Right lobe of liver (tissue), 6 donors: Measurements from ENCODE around the gene FSTL5. TPM values are rescaled to one million over a fixed set of nuclear protein-coding genes. Genes with fewer than 3 reads are reported as not detected.

ENCODE experiments used
- ATAC-seq, 4 donors: fragments of 200-7000 bp; cut with Tn5 transposase; one replicate each; pipeline ENCODE4 v1.9.1; 2020; ENCODE audit warnings: mild to moderate bottlenecking in 4 of 4, moderate library complexity in 4 of 4
- DNase-seq, 3 donors: peaks; one replicate each; pipeline ENCODE4 v3.0.0-alpha.2; 2020
- H3K27ac ChIP-seq, 3 donors: fragments of 200-600 bp; one replicate each; pipeline ENCODE4 v1.8.0; 2022
- H3K27me3 ChIP-seq, 2 donors: fragments of 200-600 bp; one replicate each; pipeline ENCODE4 v1.8.0; 2022
- H3K36me3 ChIP-seq, 4 donors: fragments of 200-600 bp; sonication (generic) in 1 of 4; one replicate each; pipeline versions ENCODE4 v1.5.1 to v1.8.0; 2017 to 2022; ENCODE audit warnings: control low read depth in 1 of 4
- H3K4me1 ChIP-seq, 4 donors: fragments of 200-600 bp; sonication (generic) in 1 of 4; one replicate each; pipeline versions ENCODE4 v1.5.1 to v1.8.0; 2017 to 2022; ENCODE audit warnings: control low read depth in 1 of 4
- H3K4me3 ChIP-seq, 3 donors: fragments of 200-600 bp; one replicate each; pipeline ENCODE4 v1.8.0; 2022
- H3K9me3 ChIP-seq, 4 donors: fragments of 200-600 bp; sonication (generic) in 1 of 4; one replicate each; pipeline versions ENCODE4 v1.5.1 to v1.8.0; 2017 to 2022; ENCODE audit warnings: control low read depth in 1 of 4
- POLR2A ChIP-seq: fragments of 450-650 bp; IDR thresholded peaks from one replicate; pipeline ENCODE4 v1.6.1; 2017; ENCODE audit warnings: antibody characterized with exemption, mild to moderate bottlenecking
- WGBS: methylation state at CpG from one replicate; pipeline ENCODE4 v1.1.6; 2018; ENCODE audit warnings: low coverage, low lambda C conversion rate; ENCODE audit not compliant: insufficient coverage; ENCODE audit errors: missing lambda C conversion rate; 5-methylcytosine and 5-hydroxymethylcytosine counted together
- intact Hi-C, 2 donors: fragments of 100-400 bp; cut with DNase I; formaldehyde crosslinking; loops; one replicate each; pipeline versions ENCODE4 v1.11.2 to v1.14.1; 2022
- total RNA-seq, 6 experiments: library from RNA; depleted of rRNA in 2 of 6; stranded (reverse); fragments of >200 nt in 2 of 6; fragmentation: NEBNext Ultra II Directional in 3 of 6; extraction: Animal tissue kit (Norgen Biotek cat#: 25700) in 3 of 6; gene quantifications; one replicate each; pipeline versions ENCODE4 v1.1.0 to v1.2.4, GENCODE V29; 2016 to 2023
- TF ChIP-seq, protein P1 (sequence below), 4 donors: fragments of 200-600 bp in 3 of 4; fragments of 450-650 bp in 1 of 4; IDR thresholded peaks; one replicate each; pipeline versions ENCODE4 v1.5.1 to v1.8.0; 2016 to 2022; ENCODE audit warnings: antibody characterized with exemption in 4 of 4, mild to moderate bottlenecking in 2 of 4
- donor health status: DM: no; HTN: yes; CAD: no.
- donor health status: DM: no; HTN: no; CAD: no.
- donor health status: DM: no; HTN: no; CAD: no.
- donor health status: DM: no; HTN: yes; CAD: no.
- donor health status: DM: no; HTN: yes; CAD: no.

FSTL5 gene
- total RNA-seq, 6 experiments from 2014 or later = 0.12 to 0.95 TPM; not detected in 4

DNA sequence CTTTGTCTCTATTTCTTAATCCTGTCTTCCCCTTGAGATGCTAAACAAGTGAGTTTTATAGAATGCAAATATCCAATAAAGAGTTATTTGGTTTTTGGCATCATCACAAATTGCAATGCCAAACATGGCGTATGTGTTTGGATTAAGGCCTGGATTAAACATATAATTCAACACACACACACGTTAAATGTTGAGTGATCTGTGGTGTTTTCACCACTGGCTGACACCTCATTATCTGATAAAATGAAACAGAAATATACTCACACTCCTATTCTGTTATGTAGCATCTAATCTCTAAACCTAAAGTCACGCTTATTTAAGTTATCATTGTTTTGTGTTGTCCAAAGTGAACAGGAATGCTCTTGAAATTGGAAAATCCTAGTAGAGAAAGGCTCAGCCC, 506.2 kb downstream of the FSTL5 start:
- no peak overlapping the region for H3K4me3 ChIP-seq
- 51% methylated on average over 3 of the region's 3 CpGs for WGBS
- intact Hi-C loops = no loop called here
- H3K36me3 ChIP-seq = no peaks in the 10 kb centered on the region
- no peak for TF ChIP-seq POLR2A
- TF ChIP-seq, protein P1, sequence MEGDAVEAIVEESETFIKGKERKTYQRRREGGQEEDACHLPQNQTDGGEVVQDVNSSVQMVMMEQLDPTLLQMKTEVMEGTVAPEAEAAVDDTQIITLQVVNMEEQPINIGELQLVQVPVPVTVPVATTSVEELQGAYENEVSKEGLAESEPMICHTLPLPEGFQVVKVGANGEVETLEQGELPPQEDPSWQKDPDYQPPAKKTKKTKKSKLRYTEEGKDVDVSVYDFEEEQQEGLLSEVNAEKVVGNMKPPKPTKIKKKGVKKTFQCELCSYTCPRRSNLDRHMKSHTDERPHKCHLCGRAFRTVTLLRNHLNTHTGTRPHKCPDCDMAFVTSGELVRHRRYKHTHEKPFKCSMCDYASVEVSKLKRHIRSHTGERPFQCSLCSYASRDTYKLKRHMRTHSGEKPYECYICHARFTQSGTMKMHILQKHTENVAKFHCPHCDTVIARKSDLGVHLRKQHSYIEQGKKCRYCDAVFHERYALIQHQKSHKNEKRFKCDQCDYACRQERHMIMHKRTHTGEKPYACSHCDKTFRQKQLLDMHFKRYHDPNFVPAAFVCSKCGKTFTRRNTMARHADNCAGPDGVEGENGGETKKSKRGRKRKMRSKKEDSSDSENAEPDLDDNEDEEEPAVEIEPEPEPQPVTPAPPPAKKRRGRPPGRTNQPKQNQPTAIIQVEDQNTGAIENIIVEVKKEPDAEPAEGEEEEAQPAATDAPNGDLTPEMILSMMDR (IDR thresholded peaks at IDR 0.05) = no peak
- no peaks in the 10 kb centered on the region for H3K27me3 ChIP-seq
- no peak for ATAC-seq
- H3K9me3 ChIP-seq = no peaks in the 10 kb centered on the region
- H3K4me1 ChIP-seq = no peaks in the 10 kb centered on the region
- no peak for DNase-seq
- H3K27ac ChIP-seq = no peak overlapping the region

DNA sequence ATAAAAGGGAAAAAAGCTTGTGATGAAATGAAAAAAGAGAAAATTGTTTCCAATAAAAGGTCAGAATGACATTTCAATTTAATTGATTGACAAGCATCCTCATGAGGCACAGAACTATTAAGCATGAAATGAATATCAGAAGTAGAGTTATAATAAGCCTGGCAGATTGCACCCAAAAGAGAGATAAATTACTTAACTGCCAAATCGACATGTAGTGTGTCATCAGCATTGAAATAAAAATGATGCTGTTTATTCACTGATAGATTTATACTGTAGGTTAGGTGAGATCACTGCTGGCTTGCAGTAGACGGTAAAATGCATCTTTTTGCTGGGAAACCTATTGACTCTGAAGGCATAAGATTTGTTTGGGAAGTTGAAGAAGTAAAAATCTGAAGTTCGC, 507.2 kb downstream of the FSTL5 start:
- Histone ChIP-seq H3K4me1 (no peaks in the 10 kb centered on the region), H3K4me3 (no peak overlapping the region), H3K27me3 (no peaks in the 10 kb centered on the region), H3K36me3 (no peaks in the 10 kb centered on the region), H3K27ac (no peak overlapping the region), H3K9me3 (no peaks in the 10 kb centered on the region)
- ATAC-seq = no peak
- 40% methylated on average over 3 of the region's 3 CpGs for WGBS
- no peak for DNase-seq
- intact Hi-C loops = no loop called here
- TF ChIP-seq, protein P1 (IDR thresholded peaks at IDR 0.05) = no peak
- TF ChIP-seq POLR2A = no peak

DNA sequence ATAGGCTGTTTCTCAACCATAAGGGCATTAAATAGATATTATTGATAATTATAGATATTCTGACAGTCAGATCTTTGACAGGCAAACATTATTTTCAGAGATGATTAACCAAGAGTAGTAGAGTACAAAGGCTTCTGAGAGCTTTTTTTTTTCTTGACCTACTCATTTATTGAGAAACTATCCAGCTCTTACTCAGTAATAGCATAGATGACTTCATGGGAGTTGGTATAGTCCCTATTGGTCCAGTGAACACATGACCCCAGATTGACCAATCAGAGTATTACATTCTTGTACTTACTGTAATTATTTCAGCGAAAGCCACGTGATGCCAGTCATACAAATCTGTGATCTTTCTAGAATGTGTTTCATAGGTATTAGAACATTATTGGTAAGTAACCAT, 508.7 kb downstream of the FSTL5 start:
- TF ChIP-seq, protein P1 (IDR thresholded peaks at IDR 0.05) = no peak
- no peak for TF ChIP-seq POLR2A
- Histone ChIP-seq H3K27me3 (no peaks in the 10 kb centered on the region), H3K4me1 (no peaks in the 10 kb centered on the region), H3K9me3 (no peaks in the 10 kb centered on the region), H3K36me3 (no peaks in the 10 kb centered on the region), H3K27ac (no peak overlapping the region), H3K4me3 (no peak overlapping the region)
- no peak for ATAC-seq
- WGBS = 57% methylated on average over 2 of the region's 2 CpGs
- DNase-seq = no peak
- intact Hi-C loops = no loop called here

DNA sequence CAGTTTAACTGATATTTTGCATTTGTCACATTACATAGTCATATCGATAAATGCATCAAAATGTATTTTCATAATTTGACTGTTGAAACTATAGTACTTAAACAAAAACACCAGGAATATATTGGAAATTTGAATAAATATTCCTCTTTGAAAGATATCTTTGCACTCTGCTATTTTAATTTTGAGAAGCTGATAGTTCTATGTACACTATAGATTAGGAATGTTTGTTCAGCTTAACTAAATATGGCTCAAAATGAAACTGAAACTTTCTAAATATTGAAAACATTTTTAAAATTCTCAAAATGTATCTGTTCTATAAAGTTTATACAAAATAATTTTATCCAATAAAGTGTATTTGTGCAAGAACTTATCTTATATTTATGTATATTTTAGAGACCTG, 510.1 kb downstream of the FSTL5 start:
- Histone ChIP-seq H3K4me1 (no peaks in the 10 kb centered on the region), H3K36me3 (no peaks in the 10 kb centered on the region), H3K4me3 (no peak overlapping the region), H3K27ac (no peak overlapping the region), H3K27me3 (no peaks in the 10 kb centered on the region), H3K9me3 (no peaks in the 10 kb centered on the region)
- intact Hi-C loops = no loop called here
- no peak for TF ChIP-seq POLR2A
- TF ChIP-seq, protein P1 (IDR thresholded peaks at IDR 0.05) = no peak
- 95% methylated on average over 1 of the region's 1 CpG for WGBS
- no peak for ATAC-seq
- DNase-seq = no peak

DNA sequence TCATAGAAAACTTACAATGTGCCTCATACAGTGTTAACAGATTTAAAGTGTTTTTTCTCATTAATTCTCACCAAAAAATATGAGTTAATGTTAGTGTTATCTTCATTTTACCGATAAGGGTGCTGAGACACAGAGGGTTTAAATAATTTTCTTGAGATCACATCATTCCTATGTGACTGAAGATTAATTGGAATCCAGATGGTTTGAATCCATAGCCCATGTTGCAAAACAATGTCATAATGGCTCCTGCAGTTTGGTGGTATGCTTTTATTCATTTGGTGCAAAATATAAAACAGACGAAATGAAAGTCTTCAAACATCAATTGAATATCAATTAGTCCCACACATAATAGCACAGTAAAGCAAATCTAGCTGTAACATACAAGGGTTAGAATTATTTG, 512.2 kb downstream of the FSTL5 start:
- H3K27me3 ChIP-seq = no peaks in the 10 kb centered on the region
- 46% methylated on average over 2 of the region's 2 CpGs for WGBS
- TF ChIP-seq, protein P1 (IDR thresholded peaks at IDR 0.05) = no peak
- TF ChIP-seq POLR2A = no peak
- H3K4me3 ChIP-seq = no peak overlapping the region
- intact Hi-C loops = no loop called here
- DNase-seq (no peak), ATAC-seq (no peak)
- no peaks in the 10 kb centered on the region for H3K36me3 ChIP-seq
- no peaks in the 10 kb centered on the region for H3K9me3 ChIP-seq
- H3K4me1 ChIP-seq = no peaks in the 10 kb centered on the region
- H3K27ac ChIP-seq = no peak overlapping the region
